Activated naive CD4-positive, alpha-beta T cell treated with anti-CD3 and anti-CD28 coated beads, Interleukin-2, amount 50 U/mL, for 16 hours (primary cell): Measurements from ENCODE around the gene PPP1R15B.

Experiments
- DNase-seq: peaks from one replicate; pipeline ENCODE4 v3.0.0-alpha.2; 2020

Gene PPP1R15B

GRCh38 chr1:204419064-204419403 lies 7.4 kb upstream of the PPP1R15B start:
- DNase-seq = no peak

GRCh38 chr1:204418174-204419063 lies 6.8 kb upstream of the PPP1R15B start:
- no peak for DNase-seq

- DNase-seq = peak; percentile 18
Measured at GRCh38 chr1:204417074-204417997, 5.7 kb upstream of the PPP1R15B start.

GRCh38 chr1:204416589-204417073 lies 5.0 kb upstream of the PPP1R15B start:
- no peak for DNase-seq

GRCh38 chr1:204415351-204415750 lies 3.7 kb upstream of the PPP1R15B start:
- no peak for DNase-seq

GRCh38 chr1:204414016-204414415 lies 2.4 kb upstream of the PPP1R15B start:
- no peak for DNase-seq

- DNase-seq = no peak
Measured at GRCh38 chr1:204413170-204413535, 1.5 kb upstream of the PPP1R15B start.

- DNase-seq = peak; percentile 17
Measured at GRCh38 chr1:204410688-204411450, 748 bp downstream of the PPP1R15B start.

- no peak for DNase-seq
Measured at GRCh38 chr1:204409836-204410687, 1.6 kb downstream of the PPP1R15B start.

- no peak for DNase-seq
Measured at GRCh38 chr1:204409123-204409522, 2.5 kb downstream of the PPP1R15B start.

GRCh38 chr1:204408602-204409001 lies 3.0 kb downstream of the PPP1R15B start:
- DNase-seq = no peak

- no peak for DNase-seq
Measured at GRCh38 chr1:204408074-204408507, 3.5 kb downstream of the PPP1R15B start.

GRCh38 chr1:204407295-204407971 lies 4.2 kb downstream of the PPP1R15B start:
- DNase-seq = no peak

GRCh38 chr1:204406621-204407020 lies 5.0 kb downstream of the PPP1R15B start:
- DNase-seq = no peak

GRCh38 chr1:204405988-204406387 lies 5.6 kb downstream of the PPP1R15B start:
- DNase-seq = no peak

- no peak for DNase-seq
Measured at GRCh38 chr1:204404629-204405028, 7.0 kb downstream of the PPP1R15B start.

- DNase-seq = no peak
Measured at GRCh38 chr1:204402391-204402790, 9.2 kb downstream of the PPP1R15B start.

GRCh38 chr1:204401730-204402129 lies 9.9 kb downstream of the PPP1R15B start:
- no peak for DNase-seq

GRCh38 chr1:204400882-204401510 lies 10.6 kb downstream of the PPP1R15B start:
- DNase-seq = no peak

GRCh38 chr1:204398197-204399125 lies 13.2 kb downstream of the PPP1R15B start:
- DNase-seq = peak; percentile 41
